COLO668 (cell line): ENCODE measurements around the gene TMEM150C.
"Not testable (repeated sequence)": the region's sequence is repeated elsewhere in the genome, so short reads cannot be mapped to it uniquely, and the experiment has no call there.

Experiments
- DNase-seq: peaks from one replicate; lab custom pipeline; 2025; ENCODE audit not compliant: unreplicated experiment; lab: John Stamatoyannopoulos, UW

The TMEM150C gene

GRCh38 chr4:82479562-82479961, 82.2 kb downstream of the TMEM150C start:
- DNase-seq: no peak

GRCh38 chr4:82477469-82477868, 84.3 kb downstream of the TMEM150C start:
- not testable (repeated sequence) for DNase-seq

- DNase-seq: not testable (repeated sequence)
These were observed 85.9 kb downstream of the TMEM150C start for GRCh38 chr4:82475931-82476330.

GRCh38 chr4:82473621-82474164, 88.1 kb downstream of the TMEM150C start:
- no peak for DNase-seq

GRCh38 chr4:82473080-82473479, 88.7 kb downstream of the TMEM150C start:
- not testable (repeated sequence) for DNase-seq

- no peak for DNase-seq
These were observed 91.9 kb downstream of the TMEM150C start for GRCh38 chr4:82469791-82470345.

GRCh38 chr4:82467471-82467870, 94.3 kb downstream of the TMEM150C start:
- no peak for DNase-seq

GRCh38 chr4:82463221-82463620, 98.6 kb downstream of the TMEM150C start:
- DNase-seq: no peak

- peak; percentile 80 for DNase-seq
These were observed 99.4 kb downstream of the TMEM150C start for GRCh38 chr4:82462415-82462831.

GRCh38 chr4:82461710-82462109, 100.1 kb downstream of the TMEM150C start:
- no peak for DNase-seq

GRCh38 chr4:82458729-82459128, 103.1 kb downstream of the TMEM150C start:
- no peak for DNase-seq

- DNase-seq: no peak
These were observed 104.5 kb downstream of the TMEM150C start for GRCh38 chr4:82457266-82457665.

- DNase-seq: no peak
These were observed 109.8 kb downstream of the TMEM150C start for GRCh38 chr4:82452026-82452425.

GRCh38 chr4:82450966-82451755, 110.6 kb downstream of the TMEM150C start:
- DNase-seq: no peak

GRCh38 chr4:82447886-82448285, 113.9 kb downstream of the TMEM150C start:
- DNase-seq: no peak

GRCh38 chr4:82439088-82439487, 122.7 kb downstream of the TMEM150C start:
- DNase-seq: no peak

- no peak for DNase-seq
These were observed 124.3 kb downstream of the TMEM150C start for GRCh38 chr4:82437285-82438005.

- DNase-seq: no peak
These were observed 125.0 kb downstream of the TMEM150C start for GRCh38 chr4:82436780-82437179.

GRCh38 chr4:82436130-82436529, 125.7 kb downstream of the TMEM150C start:
- DNase-seq: no peak

- no peak for DNase-seq
These were observed 126.8 kb downstream of the TMEM150C start for GRCh38 chr4:82434949-82435348.

GRCh38 chr4:82433791-82434190, 128.0 kb downstream of the TMEM150C start:
- DNase-seq: no peak
